ENCODE results near the gene TKTL1. TPM values are rescaled to one million over a fixed set of nuclear protein-coding genes. Genes with fewer than 3 reads are reported as not detected.
"Not testable (repeated sequence)": the region's sequence is repeated elsewhere in the genome, so short reads cannot be mapped to it uniquely, and the experiment has no call there.

The TKTL1 gene
- polyA plus RNA-seq (2012; ENCODE audit: missing spikeins): not detected

DNA sequence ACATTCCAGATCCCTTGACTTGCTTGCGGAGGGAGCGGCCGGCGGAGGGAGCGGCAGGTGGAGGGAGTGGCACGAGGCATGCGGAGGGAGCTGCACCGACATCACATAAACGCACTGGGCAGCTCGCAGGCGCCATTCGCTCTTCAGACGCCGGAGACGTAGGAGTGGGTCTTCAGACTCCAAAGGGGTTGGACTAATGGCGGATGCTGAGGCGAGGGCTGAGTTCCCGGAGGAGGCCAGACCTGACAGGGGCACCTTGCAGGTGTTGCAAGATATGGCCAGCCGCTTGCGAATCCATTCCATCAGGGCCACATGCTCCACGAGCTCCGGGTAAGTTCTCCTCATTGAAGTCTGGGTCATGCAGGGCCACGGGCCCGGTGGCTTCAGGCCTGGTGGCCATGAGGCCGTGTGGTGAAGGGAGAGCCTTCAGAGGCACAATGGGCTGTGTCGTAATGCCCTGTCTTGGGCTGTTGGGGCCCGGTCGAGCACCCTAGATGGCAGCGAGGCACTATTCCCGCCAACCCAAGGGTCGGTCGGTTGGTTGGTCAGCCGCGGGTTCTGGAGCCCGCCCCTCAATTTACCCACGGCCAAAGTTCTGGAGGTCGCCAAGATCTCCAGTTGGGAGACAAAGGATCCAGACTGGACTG, at the start of gene TKTL1:
Gene TKTL1, plus strand, starts transcription at position 132 of the 647 bp plus-strand sequence. Its CDS starts 65 bp downstream, at position 197.
- FAIRE-seq: no peak
- TF ChIP-seq TAF1 (IDR thresholded peaks at IDR 0.05; ENCODE audit: borderline replicate concordance, low read depth, low read length) (no peak), POLR2AphosphoS5 (IDR thresholded peaks at IDR 0.05; ENCODE audit: low read depth, low read length) (no peak), POLR2A (IDR thresholded peaks at IDR 0.05; ENCODE audit: low read depth, low read length) (no peak)
- no peak for DNase-seq (ENCODE audit: insufficient read length)

GRCh38 chrX:154247377-154248045, 48.1 kb upstream of the TKTL1 start:
- not testable (repeated sequence) for FAIRE-seq; DNase-seq (ENCODE audit: insufficient read length)

DNA sequence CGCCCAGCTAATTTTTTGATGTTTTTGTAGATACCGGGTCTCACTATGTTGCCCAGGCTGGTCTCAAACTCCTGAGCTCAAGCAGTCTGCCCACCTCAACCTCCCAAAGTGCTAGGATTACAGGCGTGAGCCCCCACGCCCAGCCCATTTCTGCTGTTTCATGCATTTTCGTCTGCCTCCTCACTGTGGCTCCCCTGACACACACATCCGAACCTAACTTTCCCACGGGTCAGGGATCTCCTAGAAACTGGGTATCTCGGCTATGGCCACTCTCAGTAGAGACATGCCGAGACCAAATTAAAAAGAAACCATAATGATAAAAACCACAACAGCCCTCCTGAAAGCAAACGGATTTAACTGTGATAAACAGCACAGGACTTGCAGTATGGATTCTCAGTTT, 47.5 kb upstream of the TKTL1 start:
- FAIRE-seq; DNase-seq (ENCODE audit: insufficient read length): not testable (repeated sequence)

DNA sequence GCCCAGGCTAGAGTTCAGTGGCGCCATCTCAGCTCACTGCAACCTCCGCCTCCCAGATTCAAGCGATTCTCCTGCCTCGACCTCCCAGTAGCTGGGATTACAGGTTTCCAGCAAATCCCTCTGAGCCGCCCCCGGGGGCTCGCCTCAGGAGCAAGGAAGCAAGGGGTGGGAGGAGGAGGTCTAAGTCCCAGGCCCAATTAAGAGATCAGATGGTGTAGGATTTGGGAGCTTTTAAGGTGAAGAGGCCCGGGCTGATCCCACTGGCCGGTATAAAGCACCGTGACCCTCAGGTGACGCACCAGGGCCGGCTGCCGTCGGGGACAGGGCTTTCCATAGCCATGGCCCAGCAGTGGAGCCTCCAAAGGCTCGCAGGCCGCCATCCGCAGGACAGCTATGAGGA, 38.3 kb upstream of the TKTL1 start, which contains the start of gene OPN1MW3:
Gene OPN1MW3, plus strand, starts transcription at position 301 of the 400 bp plus-strand sequence. Its CDS starts 38 bp downstream, at position 339.
- not testable (repeated sequence) for DNase-seq (ENCODE audit: insufficient read length); FAIRE-seq

DNA sequence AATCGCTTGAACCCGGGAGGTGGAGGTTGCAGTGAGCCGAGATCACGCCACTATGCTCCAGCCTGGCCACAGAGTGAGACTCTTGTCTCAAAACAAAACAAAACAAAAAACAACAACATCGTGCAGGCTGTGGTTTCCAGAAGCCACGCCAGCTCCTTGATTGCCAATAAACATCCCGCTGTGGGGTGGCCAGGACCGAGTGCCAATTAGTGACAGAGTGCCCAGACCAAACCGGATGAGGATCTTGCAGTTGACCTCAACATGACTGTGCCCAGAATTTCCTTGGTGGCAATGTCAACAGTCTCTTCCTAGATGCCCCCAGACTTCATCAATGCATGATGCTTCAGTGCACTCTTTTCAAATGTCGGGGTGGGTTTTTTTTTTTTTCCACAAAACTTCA, 36.9 kb upstream of the TKTL1 start:
- not testable (repeated sequence) for DNase-seq (ENCODE audit: insufficient read length); FAIRE-seq

- DNase-seq (ENCODE audit: insufficient read length); FAIRE-seq: not testable (repeated sequence)
These were observed 32.5 kb upstream of the TKTL1 start for GRCh38 chrX:154263072-154263471.

DNA sequence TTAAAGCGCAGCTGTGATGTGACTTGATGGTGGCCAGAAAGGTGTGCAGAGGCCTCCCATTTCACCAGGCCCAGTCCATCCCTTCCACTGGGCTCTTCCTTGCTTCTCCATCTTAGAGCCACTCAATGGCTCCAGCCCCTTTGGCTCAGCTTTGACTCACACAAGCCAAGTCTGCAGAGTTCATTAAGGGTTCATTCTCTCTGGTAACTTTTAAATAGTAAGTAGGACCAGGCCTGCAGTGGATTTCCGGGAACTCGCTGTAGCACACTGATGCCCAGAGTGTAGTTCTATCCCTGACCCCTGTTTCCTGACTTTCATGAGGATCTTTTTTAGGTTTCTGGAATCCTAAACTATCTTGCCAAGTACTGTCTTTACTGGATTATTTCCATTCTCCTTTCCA, 26.4 kb upstream of the TKTL1 start:
- not testable (repeated sequence) for DNase-seq (ENCODE audit: insufficient read length); FAIRE-seq

GRCh38 chrX:154284489-154285338, 10.9 kb upstream of the TKTL1 start:
- DNase-seq (ENCODE audit: insufficient read length); FAIRE-seq: not testable (repeated sequence)

- FAIRE-seq; DNase-seq (ENCODE audit: insufficient read length): not testable (repeated sequence)
These were observed 9.2 kb upstream of the TKTL1 start for GRCh38 chrX:154286406-154286805.

- DNase-seq (ENCODE audit: insufficient read length) (no peak), FAIRE-seq (no peak)
These were observed 612 bp upstream of the TKTL1 start, which contains the start of gene TEX28 for GRCh38 chrX:154294791-154295574. TEX28 (minus strand) TSS chrX:154295124; CDS start chrX:154292117, 3,007 bp downstream.

GRCh38 chrX:154296731-154297130, 1.1 kb downstream of the TKTL1 start:
- no peak for DNase-seq (ENCODE audit: insufficient read length)
- TF ChIP-seq POLR2A (IDR thresholded peaks at IDR 0.05; ENCODE audit: low read depth, low read length): no peak
- TF ChIP-seq POLR2AphosphoS5 (IDR thresholded peaks at IDR 0.05; ENCODE audit: low read depth, low read length): no peak
- no peak for TF ChIP-seq TAF1 (IDR thresholded peaks at IDR 0.05; ENCODE audit: borderline replicate concordance, low read depth, low read length)
- FAIRE-seq: no peak

More at GRCh38 chrX:154294791-154295574, 612 bp upstream of the TKTL1 start, which contains the start of gene TEX28:
- TF ChIP-seq POLR2A (IDR thresholded peaks at IDR 0.05; ENCODE audit: low read depth, low read length) (no peak), POLR2AphosphoS5 (IDR thresholded peaks at IDR 0.05; ENCODE audit: low read depth, low read length) (no peak), TAF1 (IDR thresholded peaks at IDR 0.05; ENCODE audit: borderline replicate concordance, low read depth, low read length) (no peak)

DNA sequence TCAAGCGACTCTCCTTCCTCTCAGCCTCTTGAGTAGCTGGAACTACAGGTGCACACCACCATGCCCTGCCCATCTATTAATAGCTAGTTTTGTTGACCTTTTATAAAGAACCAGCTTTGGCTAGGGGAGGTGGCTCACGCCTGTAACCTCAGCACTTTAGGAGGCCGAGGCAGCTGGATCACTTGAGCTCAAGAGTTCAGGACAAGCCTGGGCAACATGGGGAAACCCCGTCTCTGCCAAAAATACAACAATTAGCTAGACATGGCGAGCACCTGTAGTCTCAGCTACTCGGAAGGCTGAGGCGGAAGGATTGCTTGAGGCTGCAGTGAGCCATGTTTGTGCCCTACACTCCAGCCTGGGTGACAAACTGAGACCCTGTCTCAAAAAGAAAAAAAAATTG, 2.7 kb downstream of the TKTL1 start:
- FAIRE-seq: no peak
- TF ChIP-seq POLR2AphosphoS5 (IDR thresholded peaks at IDR 0.05; ENCODE audit: low read depth, low read length): no peak
- no peak for TF ChIP-seq TAF1 (IDR thresholded peaks at IDR 0.05; ENCODE audit: borderline replicate concordance, low read depth, low read length)
- no peak for TF ChIP-seq POLR2A (IDR thresholded peaks at IDR 0.05; ENCODE audit: low read depth, low read length)
- no peak for DNase-seq (ENCODE audit: insufficient read length)
